Mesendoderm (in vitro differentiated cells): ENCODE measurements around the gene YTHDF1.

ENCODE experiments used
- DNase-seq: peaks from one replicate; pipeline ENCODE4 v3.0.0; 2013
- H2AK5ac ChIP-seq: 2 replicates; pipeline ENCODE4 v1.6.1; 2013; ENCODE audit warnings: low read length, inconsistent platforms
- H2BK120ac ChIP-seq: 2 replicates; pipeline ENCODE4 v1.6.1; 2013; ENCODE audit warnings: low read depth, mild to moderate bottlenecking, low read length, moderate library complexity, mixed read lengths
- H2BK15ac ChIP-seq: replicated peaks from 2 replicates; pipeline ENCODE4 v1.6.1; 2013; ENCODE audit warnings: low read depth, mild to moderate bottlenecking, moderate library complexity
- H2BK5ac ChIP-seq: 2 replicates; pipeline ENCODE4 v1.6.1; 2013; ENCODE audit warnings: low read length, inconsistent platforms
- H3K18ac ChIP-seq: 2 replicates; pipeline ENCODE4 v1.6.1; 2013; ENCODE audit warnings: mild to moderate bottlenecking, low read length, mixed read lengths
- H3K23ac ChIP-seq: one replicate; pipeline ENCODE4 v1.6.1; 2013; ENCODE audit warnings: low read length
- H3K27ac ChIP-seq: 2 replicates; pipeline ENCODE4 v1.5.1; 2013; ENCODE audit warnings: low read depth, mild to moderate bottlenecking, inconsistent platforms, low read length, moderate library complexity
- H3K27me3 ChIP-seq: 2 replicates; pipeline ENCODE4 v1.6.1; 2013; ENCODE audit warnings: low read length, control low read depth, mild to moderate bottlenecking, inconsistent platforms; ENCODE audit not compliant: insufficient read depth, poor library complexity
- H3K36me3 ChIP-seq: 2 replicates; pipeline ENCODE4 v1.6.1; 2013; ENCODE audit warnings: low read length, inconsistent platforms; ENCODE audit not compliant: control insufficient read depth, insufficient read depth
- H3K4ac ChIP-seq: one replicate; pipeline ENCODE4 v1.6.1; 2013; ENCODE audit warnings: low read depth, mild to moderate bottlenecking, low read length, moderate library complexity
- H3K4me1 ChIP-seq: 2 replicates; pipeline ENCODE4 v1.6.1; 2013; ENCODE audit warnings: low read depth, low read length, inconsistent platforms; ENCODE audit not compliant: control insufficient read depth
- H3K4me2 ChIP-seq: 2 replicates; pipeline ENCODE4 v1.6.1; 2013; ENCODE audit warnings: low read length
- H3K4me3 ChIP-seq: 2 replicates; pipeline ENCODE4 v1.5.1; 2013; ENCODE audit warnings: mild to moderate bottlenecking, low read length
- H3K56ac ChIP-seq: one replicate; pipeline ENCODE4 v1.6.1; 2013; ENCODE audit warnings: low read length
- H3K79me1 ChIP-seq: 2 replicates; pipeline ENCODE4 v1.6.1; 2013; ENCODE audit warnings: low read length, inconsistent platforms
- H3K79me2 ChIP-seq: 2 replicates; pipeline ENCODE4 v1.6.1; 2013; ENCODE audit warnings: mild to moderate bottlenecking, low read length; ENCODE audit not compliant: control insufficient read depth, insufficient read depth
- H3K9ac ChIP-seq: 2 replicates; pipeline ENCODE4 v1.6.1; 2013; ENCODE audit warnings: low read length, inconsistent platforms
- H4K5ac ChIP-seq: one replicate; pipeline ENCODE4 v1.6.1; 2013; ENCODE audit warnings: low read length
- H4K8ac ChIP-seq: one replicate; pipeline ENCODE4 v1.6.1; 2013; ENCODE audit warnings: low read depth, mild to moderate bottlenecking, control low read depth, low read length, moderate library complexity
- WGBS: extraction: QIAGEN DNeasy Blood & Tissue Kit; methylation state at CpG from one replicate; pipeline ENCODE4 v1.1.7; 2013; ENCODE audit warnings: low lambda C conversion rate, missing lambda C conversion rate; ENCODE audit not compliant: insufficient coverage; ENCODE audit errors: extremely low coverage; 5-methylcytosine and 5-hydroxymethylcytosine counted together

Gene YTHDF1

DNA sequence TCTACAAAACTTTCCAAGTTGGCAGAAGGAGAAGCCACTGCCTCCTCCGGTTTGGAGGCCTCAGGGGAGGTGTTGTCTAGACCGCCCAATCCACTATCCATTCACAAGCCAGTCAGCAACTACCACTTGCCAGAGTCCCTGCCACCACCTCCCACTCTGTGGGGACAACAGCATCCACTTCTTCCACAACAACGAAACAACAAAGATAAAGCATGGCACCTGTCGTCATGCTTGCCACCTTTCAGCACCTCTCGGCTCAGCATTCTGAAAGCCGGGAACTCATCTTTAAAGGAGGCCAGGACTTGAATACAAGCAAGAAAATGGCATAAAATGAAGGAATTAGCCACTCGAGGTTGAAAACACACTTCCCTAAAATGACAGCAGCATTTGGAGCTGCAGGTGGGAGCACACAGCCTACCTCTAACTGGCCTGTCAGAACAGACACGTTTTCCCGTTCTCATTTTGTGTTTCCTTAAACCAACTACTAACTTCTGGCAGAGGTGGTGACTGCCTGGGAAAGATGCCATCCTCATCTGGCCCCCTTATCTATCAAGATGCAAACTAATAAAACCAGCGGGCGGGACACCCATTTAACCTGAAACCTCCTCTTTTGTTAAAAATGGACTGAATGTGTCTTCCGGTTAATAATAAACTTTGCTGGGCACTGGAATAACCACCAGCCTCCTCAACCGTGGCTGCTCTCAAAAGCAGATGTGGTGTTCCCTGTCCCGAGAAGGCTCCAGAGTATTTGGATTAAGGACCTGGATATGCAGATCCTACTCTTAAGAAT is 21.7 kb downstream of the YTHDF1 start:
- Histone ChIP-seq H3K4ac (no peak overlapping the region), H3K4me3 (no peak overlapping the region)

DNA sequence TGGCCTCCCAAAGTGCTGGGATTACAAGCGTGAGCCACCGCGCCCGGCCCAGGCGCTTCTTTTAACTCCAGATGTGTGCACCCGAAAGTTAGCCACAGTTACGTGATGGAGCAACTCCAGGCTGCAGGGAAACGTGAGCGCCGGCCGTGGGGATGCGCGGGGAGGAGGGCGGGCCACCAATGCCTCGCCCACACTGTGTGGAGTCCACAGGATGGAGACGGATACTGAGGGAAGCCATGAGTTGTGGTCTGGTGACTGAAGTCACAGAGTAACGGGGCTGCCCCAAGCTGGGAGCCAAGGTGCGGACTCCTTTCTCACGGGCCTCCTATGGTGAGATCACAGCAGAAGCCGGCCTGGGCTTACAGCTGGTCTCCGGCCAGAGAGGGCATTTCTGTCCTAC is 23.2 kb downstream of the YTHDF1 start:
- no peak overlapping the region for H3K9ac ChIP-seq
- H3K4me2 ChIP-seq = no peak overlapping the region
- no peak overlapping the region for H2AK5ac ChIP-seq
- no peak for DNase-seq
- peaks cover 10% of the 10 kb centered on the region for H3K79me2 ChIP-seq
- H3K36me3 ChIP-seq = peaks cover 4% of the 10 kb centered on the region
- no peak overlapping the region for H3K4me3 ChIP-seq
- no peak overlapping the region for H3K4ac ChIP-seq
- H2BK120ac ChIP-seq = no peak overlapping the region
- H3K27ac ChIP-seq = no peak overlapping the region
- H3K4me1 ChIP-seq = no peaks in the 10 kb centered on the region
- no peak overlapping the region for H3K18ac ChIP-seq
- H2BK15ac ChIP-seq = no peak overlapping the region
- H4K5ac ChIP-seq = no peak overlapping the region
- H2BK5ac ChIP-seq = no peak overlapping the region
- no CpG with 5 or more reads among the region's 21 CpGs for WGBS
- no peak overlapping the region for H4K8ac ChIP-seq
- no peaks in the 10 kb centered on the region for H3K27me3 ChIP-seq
- peaks cover 16% of the 10 kb centered on the region for H3K79me1 ChIP-seq
- H3K23ac ChIP-seq = no peak overlapping the region
- no peak overlapping the region for H3K56ac ChIP-seq

More for the DNA sequence above, 21.7 kb downstream of the YTHDF1 start:
- no peak overlapping the region for H3K23ac ChIP-seq
- H3K56ac ChIP-seq = no peak overlapping the region
- peaks cover 4% of the 10 kb centered on the region for H3K36me3 ChIP-seq
- H3K4me2 ChIP-seq = no peak overlapping the region
- no peak overlapping the region for H2AK5ac ChIP-seq
- DNase-seq = peak; percentile 52
- no peak overlapping the region for H3K18ac ChIP-seq
- H4K8ac ChIP-seq = no peak overlapping the region
- H3K27ac ChIP-seq = no peak overlapping the region
- no CpG with 5 or more reads among the region's 14 CpGs for WGBS
- no peaks in the 10 kb centered on the region for H3K4me1 ChIP-seq
- no peak overlapping the region for H3K9ac ChIP-seq
- H2BK15ac ChIP-seq = no peak overlapping the region
- H3K27me3 ChIP-seq = no peaks in the 10 kb centered on the region
- no peak overlapping the region for H4K5ac ChIP-seq
- no peak overlapping the region for H2BK120ac ChIP-seq
- no peak overlapping the region for H2BK5ac ChIP-seq
- H3K79me2 ChIP-seq = peaks cover 23% of the 10 kb centered on the region
- H3K79me1 ChIP-seq = peaks cover 18% of the 10 kb centered on the region

DNA sequence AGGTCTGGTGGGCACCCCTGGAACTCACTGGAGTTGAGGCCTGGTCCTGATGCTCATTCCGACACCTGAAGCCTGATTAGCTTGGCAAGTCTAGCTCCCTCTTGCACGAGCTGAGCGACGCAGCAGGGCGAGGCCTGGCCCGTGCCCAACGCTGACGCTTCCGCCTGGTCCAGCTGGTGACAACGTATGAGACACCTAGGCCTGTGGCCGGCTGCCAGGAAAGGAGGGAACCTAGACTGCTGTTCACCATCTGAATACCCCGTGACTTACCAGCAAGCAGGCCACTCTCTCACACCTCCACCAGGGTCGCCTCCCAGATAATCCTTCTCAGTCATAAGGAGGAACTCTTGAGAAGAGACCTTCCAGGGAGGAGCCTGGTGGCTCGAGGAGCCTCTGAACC is 24.5 kb downstream of the YTHDF1 start:
- Histone ChIP-seq H3K56ac (no peak overlapping the region), H2BK5ac (no peak overlapping the region), H3K79me1 (peaks cover 7% of the 10 kb centered on the region), H3K23ac (no peak overlapping the region), H2BK120ac (no peak overlapping the region), H3K4ac (no peak overlapping the region), H3K36me3 (peaks cover 4% of the 10 kb centered on the region), H4K8ac (no peak overlapping the region), H3K27ac (no peak overlapping the region), H3K4me2 (no peak overlapping the region), H4K5ac (no peak overlapping the region), H3K27me3 (no peaks in the 10 kb centered on the region), H3K18ac (no peak overlapping the region), H3K9ac (no peak overlapping the region), H2BK15ac (no peak overlapping the region), H3K79me2 (no peaks in the 10 kb centered on the region), H3K4me3 (no peak overlapping the region), H2AK5ac (no peak overlapping the region), H3K4me1 (no peaks in the 10 kb centered on the region)
- DNase-seq = no peak
- no CpG with 5 or more reads among the region's 14 CpGs for WGBS

DNA sequence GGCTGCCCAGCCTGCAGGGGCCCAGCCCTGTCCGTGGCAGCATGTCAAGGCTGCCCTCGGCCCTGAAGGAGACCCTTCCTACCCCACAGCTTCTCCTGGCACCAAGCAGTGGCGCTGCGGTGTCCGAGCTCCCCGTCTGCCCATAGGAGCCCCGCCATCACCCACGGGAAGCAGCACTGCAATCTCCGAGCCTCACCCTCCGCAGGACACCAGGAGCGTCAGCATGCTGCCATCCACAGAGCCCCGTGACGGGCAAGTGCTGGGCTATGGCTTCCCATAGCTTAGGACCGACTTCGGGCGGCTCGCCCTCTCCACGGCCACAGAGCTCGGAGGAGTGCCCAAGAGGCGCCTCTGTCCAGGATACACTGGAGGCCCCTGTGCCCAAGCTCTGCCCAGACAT is 25.1 kb downstream of the YTHDF1 start:
- H3K23ac ChIP-seq = no peak overlapping the region
- no peak overlapping the region for H2BK5ac ChIP-seq
- no CpG with 5 or more reads among the region's 20 CpGs for WGBS
- H3K4me1 ChIP-seq = no peaks in the 10 kb centered on the region
- no peak overlapping the region for H3K4me3 ChIP-seq
- no peak overlapping the region for H2BK15ac ChIP-seq
- H4K8ac ChIP-seq = no peak overlapping the region
- no peak overlapping the region for H3K18ac ChIP-seq
- peaks cover 4% of the 10 kb centered on the region for H3K36me3 ChIP-seq
- H2AK5ac ChIP-seq = no peak overlapping the region
- DNase-seq = no peak
- no peak overlapping the region for H3K56ac ChIP-seq
- no peaks in the 10 kb centered on the region for H3K79me2 ChIP-seq
- no peak overlapping the region for H3K9ac ChIP-seq
- H3K4ac ChIP-seq = no peak overlapping the region
- no peak overlapping the region for H4K5ac ChIP-seq
- no peak overlapping the region for H3K4me2 ChIP-seq
- no peaks in the 10 kb centered on the region for H3K27me3 ChIP-seq
- peaks cover 7% of the 10 kb centered on the region for H3K79me1 ChIP-seq
- no peak overlapping the region for H2BK120ac ChIP-seq
- H3K27ac ChIP-seq = no peak overlapping the region

DNA sequence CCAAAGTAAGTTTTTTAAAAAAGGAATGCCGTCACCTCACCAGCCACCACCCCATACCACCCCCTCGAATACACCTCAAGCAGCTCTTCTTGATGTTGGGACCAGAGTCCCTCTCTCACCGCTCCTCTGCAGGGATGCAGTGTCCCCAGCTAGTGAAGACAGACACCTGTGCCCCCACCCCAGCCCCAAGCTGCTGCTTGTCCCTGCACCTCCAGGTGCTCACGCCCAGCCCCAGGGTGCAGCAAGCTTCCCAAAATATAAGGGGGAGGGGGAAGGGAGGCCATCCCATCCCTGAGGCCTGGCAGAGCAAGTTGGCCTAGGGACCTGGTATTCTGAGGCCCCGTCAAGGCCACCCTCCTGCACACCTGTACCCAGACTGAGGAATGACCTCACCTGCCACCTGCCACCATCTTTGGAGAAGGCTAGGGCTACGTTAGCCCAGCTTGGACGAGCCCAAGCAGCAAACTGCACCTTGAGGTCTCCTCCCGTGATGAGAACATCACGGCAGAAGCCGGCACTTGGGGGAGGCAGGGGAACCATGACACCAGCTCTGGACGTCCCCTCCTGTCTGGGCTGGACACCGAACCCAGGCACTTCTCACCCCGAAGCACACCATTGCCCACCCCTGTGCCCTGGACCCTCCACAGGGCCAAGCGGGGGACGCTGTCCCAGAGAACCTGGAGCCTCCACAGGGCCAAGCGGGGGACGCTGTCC is 25.9 kb downstream of the YTHDF1 start:
- no peak overlapping the region for H3K4me2 ChIP-seq
- H4K8ac ChIP-seq = no peak overlapping the region
- no peak overlapping the region for H2BK5ac ChIP-seq
- no peak overlapping the region for H2BK120ac ChIP-seq
- no peak overlapping the region for H3K4ac ChIP-seq
- no peak overlapping the region for H3K18ac ChIP-seq
- no peak overlapping the region for H3K27ac ChIP-seq
- no peak overlapping the region for H2BK15ac ChIP-seq
- H3K9ac ChIP-seq = no peak overlapping the region
- no peak overlapping the region for H4K5ac ChIP-seq
- peaks cover 2% of the 10 kb centered on the region for H3K36me3 ChIP-seq
- no peak overlapping the region for H2AK5ac ChIP-seq
- no peaks in the 10 kb centered on the region for H3K27me3 ChIP-seq
- H3K56ac ChIP-seq = no peak overlapping the region
- no peak overlapping the region for H3K23ac ChIP-seq
- no peak overlapping the region for H3K4me3 ChIP-seq
- no peaks in the 10 kb centered on the region for H3K4me1 ChIP-seq
- H3K79me1 ChIP-seq = peaks cover 6% of the 10 kb centered on the region
- WGBS = no CpG with 5 or more reads among the region's 17 CpGs
- DNase-seq = no peak
- no peaks in the 10 kb centered on the region for H3K79me2 ChIP-seq
